Uterus (tissue), 2 donors: ENCODE results near the gene DMRTB1.

Experiments used
- POLR2A ChIP-seq, 2 donors: fragments of 450-650 bp; IDR thresholded peaks; one replicate each; pipeline ENCODE4 v1.6.1; 2016; ENCODE audit warnings: antibody characterized with exemption in 2 of 2, mild to moderate bottlenecking in 1 of 2, moderate library complexity in 1 of 2
- TF ChIP-seq, protein P1 (sequence below), 4 experiments: fragments of 200-600 bp in 2 of 4; fragments of 450-650 bp in 2 of 4; sonication (generic) in 2 of 4; IDR thresholded peaks; one replicate each; pipeline ENCODE4 v1.5.1; 2016 to 2019; ENCODE audit warnings: antibody characterized with exemption in 4 of 4, mild to moderate bottlenecking in 2 of 4, moderate library complexity in 1 of 4

DNA sequence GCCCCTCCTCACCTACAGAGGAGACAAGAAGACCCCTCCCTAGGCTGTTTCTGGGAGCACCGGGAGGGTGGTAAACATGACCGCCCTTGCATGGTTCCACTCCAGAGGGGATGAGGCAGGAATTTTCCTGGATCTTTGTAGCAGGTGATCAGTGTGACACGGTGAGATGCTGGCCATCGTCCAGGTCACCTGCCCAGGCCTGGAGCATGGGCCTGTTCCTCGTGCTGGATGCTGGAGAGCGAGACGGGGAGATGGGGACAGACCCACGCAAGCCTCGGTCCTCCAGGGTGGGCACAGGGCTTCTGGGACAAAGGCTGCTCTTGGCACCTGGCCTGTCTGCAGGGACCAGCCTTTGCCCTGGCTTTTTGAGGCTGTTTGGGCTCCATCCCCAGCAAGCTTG is 46.2 kb downstream of the DMRTB1 start:
- TF ChIP-seq, protein P1, sequence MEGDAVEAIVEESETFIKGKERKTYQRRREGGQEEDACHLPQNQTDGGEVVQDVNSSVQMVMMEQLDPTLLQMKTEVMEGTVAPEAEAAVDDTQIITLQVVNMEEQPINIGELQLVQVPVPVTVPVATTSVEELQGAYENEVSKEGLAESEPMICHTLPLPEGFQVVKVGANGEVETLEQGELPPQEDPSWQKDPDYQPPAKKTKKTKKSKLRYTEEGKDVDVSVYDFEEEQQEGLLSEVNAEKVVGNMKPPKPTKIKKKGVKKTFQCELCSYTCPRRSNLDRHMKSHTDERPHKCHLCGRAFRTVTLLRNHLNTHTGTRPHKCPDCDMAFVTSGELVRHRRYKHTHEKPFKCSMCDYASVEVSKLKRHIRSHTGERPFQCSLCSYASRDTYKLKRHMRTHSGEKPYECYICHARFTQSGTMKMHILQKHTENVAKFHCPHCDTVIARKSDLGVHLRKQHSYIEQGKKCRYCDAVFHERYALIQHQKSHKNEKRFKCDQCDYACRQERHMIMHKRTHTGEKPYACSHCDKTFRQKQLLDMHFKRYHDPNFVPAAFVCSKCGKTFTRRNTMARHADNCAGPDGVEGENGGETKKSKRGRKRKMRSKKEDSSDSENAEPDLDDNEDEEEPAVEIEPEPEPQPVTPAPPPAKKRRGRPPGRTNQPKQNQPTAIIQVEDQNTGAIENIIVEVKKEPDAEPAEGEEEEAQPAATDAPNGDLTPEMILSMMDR (IDR thresholded peaks at IDR 0.05): no peak
- TF ChIP-seq POLR2A (IDR thresholded peaks at IDR 0.05): no peak
